Skin epidermis (tissue), 12 donors: ENCODE data around the gene CDK4.
A peak's percentile ranks its signal among the peaks of the same experiment; 100 is the strongest.

Experiments used
- H3K27ac ChIP-seq, 21 experiments: fragments of 200-600 bp; sonication (generic) in 11 of 21; one replicate each; pipeline ENCODE4 v1.5.0; 2020; ENCODE audit warnings: mild to moderate bottlenecking in 3 of 21, inconsistent platforms in 2 of 21, moderate library complexity in 2 of 21
- H3K4me3 ChIP-seq, 7 experiments: fragments of 200-600 bp; sonication (generic) in 2 of 7; one replicate each; pipeline ENCODE4 v1.5.0; 2020; ENCODE audit warnings: inconsistent platforms in 2 of 7, mild to moderate bottlenecking in 2 of 7, moderate library complexity in 1 of 7

Gene CDK4

GRCh38 chr12:57759360-57759980 lies 7.4 kb upstream of the CDK4 start:
- no peak overlapping the region for H3K4me3 ChIP-seq
- H3K27ac ChIP-seq = no peak overlapping the region

- Histone ChIP-seq H3K4me3 (no peak overlapping the region), H3K27ac (no peak overlapping the region)
Observed at GRCh38 chr12:57758552-57759359, 6.6 kb upstream of the CDK4 start.

- Histone ChIP-seq H3K27ac (no peak overlapping the region), H3K4me3 (no peak overlapping the region)
Observed at GRCh38 chr12:57757771-57758170, 5.7 kb upstream of the CDK4 start.

DNA sequence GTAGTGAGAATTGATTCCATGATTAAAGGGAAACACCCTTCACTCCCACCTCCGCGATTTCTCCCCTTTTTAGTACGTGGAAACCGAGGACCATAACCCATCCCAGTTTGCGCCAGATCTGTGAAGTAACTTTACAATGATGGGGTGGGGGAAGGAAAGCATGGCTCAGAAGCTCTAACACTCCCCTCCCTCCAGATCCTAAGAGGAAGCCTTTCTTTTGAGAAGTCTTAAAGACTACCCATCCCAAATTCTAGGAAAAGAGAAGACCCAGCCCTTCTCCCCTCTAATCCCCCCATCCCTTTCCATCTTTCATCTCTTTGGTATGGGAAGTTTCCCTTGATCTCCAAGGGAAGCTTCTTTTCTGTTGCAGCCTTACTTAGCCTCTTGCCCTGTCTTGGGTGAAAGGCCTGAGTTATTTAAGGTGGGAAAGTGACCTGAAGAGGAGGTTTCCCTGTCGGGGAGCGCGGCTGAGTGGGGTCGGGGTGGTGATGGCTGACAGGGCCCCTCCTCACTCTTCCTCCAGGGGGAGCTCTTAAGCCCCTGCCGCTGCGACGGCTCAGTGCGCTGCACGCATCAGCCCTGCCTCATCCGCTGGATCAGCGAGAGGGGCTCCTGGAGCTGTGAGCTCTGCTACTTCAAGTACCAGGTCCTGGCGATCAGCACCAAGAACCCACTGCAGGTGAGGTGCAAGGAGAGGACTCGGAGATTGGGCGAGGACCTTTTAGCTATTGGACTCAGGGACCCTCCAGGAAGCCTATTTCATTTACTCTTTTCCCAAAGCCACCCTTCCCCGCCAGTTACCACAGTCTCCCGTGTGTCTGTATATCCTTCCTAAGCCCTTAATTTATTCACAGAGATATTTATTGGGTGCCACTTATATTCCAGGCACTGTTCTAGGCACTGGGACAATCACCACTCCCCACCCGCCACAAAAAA lies 4.6 kb upstream of the CDK4 start:
- peak overlapping the region in 6 of 7 experiments; percentile 51 to 89 (median 74) for H3K4me3 ChIP-seq
- H3K27ac ChIP-seq = peak overlapping the region in 9 of 21 experiments; percentile 38 to 85 (median 83)

DNA sequence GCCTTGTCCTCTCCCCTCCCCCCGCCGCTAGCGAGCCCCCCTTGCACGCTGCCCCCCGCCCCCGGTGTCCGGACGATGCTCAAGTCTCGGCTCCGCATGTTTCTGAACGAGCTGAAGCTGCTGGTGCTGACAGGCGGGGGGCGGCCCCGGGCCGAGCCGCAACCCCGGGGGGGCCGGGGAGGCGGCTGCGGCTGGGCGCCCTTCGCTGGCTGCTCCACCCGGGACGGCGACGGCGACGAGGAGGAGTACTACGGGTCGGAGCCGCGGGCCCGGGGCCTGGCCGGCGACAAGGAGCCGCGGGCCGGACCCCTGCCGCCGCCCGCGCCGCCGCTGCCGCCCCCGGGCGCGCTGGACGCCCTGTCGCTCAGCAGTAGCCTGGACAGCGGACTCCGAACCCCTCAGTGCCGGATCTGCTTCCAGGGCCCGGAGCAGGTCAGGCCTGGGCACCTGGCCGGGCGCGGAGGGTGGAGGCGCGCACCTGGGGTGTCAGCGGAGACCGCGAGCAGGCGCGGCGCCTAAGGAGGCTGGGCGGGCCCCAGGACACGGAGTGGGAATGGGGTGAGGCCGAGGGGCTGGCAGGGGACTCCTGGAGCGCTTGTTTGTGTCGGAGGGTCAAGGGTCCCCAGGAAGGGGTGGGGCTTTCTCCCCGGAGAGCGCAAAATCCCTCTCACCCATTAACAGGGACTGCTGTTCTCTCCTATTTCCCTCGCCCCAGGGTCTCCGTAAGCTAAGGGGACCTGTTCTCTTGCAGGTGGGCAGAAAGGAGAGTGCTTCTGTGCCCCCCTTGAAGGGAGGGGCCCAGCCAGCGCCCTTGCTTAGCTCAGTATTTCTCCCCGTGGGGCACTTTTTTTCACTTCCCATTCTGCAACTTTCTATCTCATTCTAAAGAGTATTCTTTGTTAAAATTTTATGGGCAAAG lies 3.6 kb upstream of the CDK4 start:
- Histone ChIP-seq H3K4me3 (peak overlapping the region; percentile 51 to 89 (median 66)), H3K27ac (peak overlapping the region in 19 of 21 experiments; percentile 35 to 91 (median 76))

DNA sequence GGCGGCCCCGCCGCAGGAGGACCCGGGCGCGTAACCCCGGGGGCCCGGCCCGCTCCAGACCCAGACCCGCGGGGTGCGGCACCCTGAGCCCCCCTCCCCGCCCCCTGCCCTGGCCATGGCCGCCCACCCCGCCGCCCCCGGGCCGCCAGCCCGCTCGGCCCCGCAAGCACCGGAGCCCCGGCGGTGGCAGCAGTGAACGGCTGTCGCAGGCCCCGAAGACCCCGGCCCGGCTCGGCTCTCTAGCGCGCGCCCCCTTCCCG lies 3.0 kb upstream of the CDK4 start:
- H3K27ac ChIP-seq = peak overlapping the region in 19 of 21 experiments; percentile 35 to 91 (median 76)
- peak overlapping the region; percentile 51 to 89 (median 66) for H3K4me3 ChIP-seq

- Histone ChIP-seq H3K4me3 (peak within 1 kb of the TSS; percentile 51 to 89 (median 66)), H3K27ac (peak within 1 kb of the TSS in 19 of 21 experiments; percentile 35 to 91 (median 76))
Observed at GRCh38 chr12:57754411-57755193, 2.5 kb upstream of the CDK4 start, which contains the start of gene MARCHF9. TSS of gene MARCHF9 (plus strand) at chr12:57755103. CDS start at chr12:57755529, 426 bp downstream.

DNA sequence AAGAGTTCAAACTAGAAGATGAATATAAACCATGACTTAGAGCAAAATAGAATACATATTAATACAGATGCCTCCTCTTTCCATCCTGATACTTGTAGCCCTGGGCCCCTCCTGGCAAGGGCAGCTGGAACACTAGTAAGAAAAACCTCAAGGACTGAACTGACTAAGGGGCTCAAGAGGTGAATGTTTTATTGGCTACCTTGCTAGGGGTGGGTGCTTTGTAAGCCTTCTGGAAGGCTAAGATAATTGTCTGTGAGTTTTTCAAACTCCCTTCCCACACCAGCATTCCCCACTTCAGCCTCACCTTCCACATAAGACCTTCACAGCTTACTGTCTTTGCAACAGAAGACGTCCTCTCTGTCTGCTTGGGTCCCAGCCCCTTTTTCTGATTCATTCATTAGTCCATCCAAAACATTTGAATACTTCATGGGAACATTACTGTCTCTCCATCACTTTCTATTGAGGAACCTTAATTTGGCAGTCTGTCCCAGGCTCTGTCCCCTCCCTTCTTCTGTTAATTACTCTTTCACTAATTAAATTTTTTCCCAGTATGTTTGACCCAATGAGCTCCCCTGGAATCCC lies 1.7 kb upstream of the CDK4 start:
- Histone ChIP-seq H3K4me3 (no peak overlapping the region), H3K27ac (peak overlapping the region in 8 of 21 experiments; percentile 13 to 86 (median 83))

DNA sequence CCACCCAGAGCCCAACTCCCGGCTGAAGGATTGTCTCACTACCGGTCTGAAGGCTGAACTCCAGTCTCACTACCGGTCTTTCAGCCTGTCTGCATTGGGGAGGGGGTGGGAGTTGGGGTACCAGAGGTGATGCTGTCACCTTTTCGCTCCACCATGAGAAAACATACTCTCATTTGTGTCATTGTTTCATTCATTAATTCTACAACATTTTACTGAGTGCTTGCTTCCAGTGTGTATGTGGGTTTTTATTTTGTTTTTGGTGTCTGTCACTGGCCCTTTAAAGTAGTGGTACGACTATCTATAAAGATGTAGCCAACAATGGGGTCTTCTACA lies 524 bp upstream of the CDK4 start:
- peak overlapping the region in 4 of 7 experiments; percentile 17 to 76 (median 74) for H3K4me3 ChIP-seq

GRCh38 chr12:57751432-57751787 lies 700 bp downstream of the CDK4 start:
- Histone ChIP-seq H3K27ac (peak overlapping the region in 19 of 21 experiments; percentile 70 to 92 (median 87)), H3K4me3 (peak overlapping the region; percentile 36 to 83 (median 74))

More for the DNA sequence above, 524 bp upstream of the CDK4 start:
- H3K27ac ChIP-seq = peak overlapping the region in 17 of 21 experiments; percentile 8 to 92 (median 52)

- H3K4me3 ChIP-seq = peak overlapping the region; percentile 36 to 83 (median 74)
- peak overlapping the region in 15 of 21 experiments; percentile 70 to 92 (median 89) for H3K27ac ChIP-seq
Observed at GRCh38 chr12:57750561-57751431, 1.3 kb downstream of the CDK4 start.

GRCh38 chr12:57749061-57749460 lies 3.0 kb downstream of the CDK4 start:
- Histone ChIP-seq H3K4me3 (no peak overlapping the region), H3K27ac (no peak overlapping the region)

GRCh38 chr12:57746025-57746424 lies 6.1 kb downstream of the CDK4 start:
- Histone ChIP-seq H3K27ac (peak overlapping the region in 9 of 21 experiments; percentile 96 to 99 (median 98)), H3K4me3 (peak overlapping the region in 3 of 7 experiments; percentile 60 to 85 (median 73))

GRCh38 chr12:57745485-57745881 lies 6.6 kb downstream of the CDK4 start:
- peak overlapping the region; percentile 60 to 85 (median 64) for H3K4me3 ChIP-seq
- H3K27ac ChIP-seq = peak overlapping the region in 20 of 21 experiments; percentile 91 to 99 (median 98)

DNA sequence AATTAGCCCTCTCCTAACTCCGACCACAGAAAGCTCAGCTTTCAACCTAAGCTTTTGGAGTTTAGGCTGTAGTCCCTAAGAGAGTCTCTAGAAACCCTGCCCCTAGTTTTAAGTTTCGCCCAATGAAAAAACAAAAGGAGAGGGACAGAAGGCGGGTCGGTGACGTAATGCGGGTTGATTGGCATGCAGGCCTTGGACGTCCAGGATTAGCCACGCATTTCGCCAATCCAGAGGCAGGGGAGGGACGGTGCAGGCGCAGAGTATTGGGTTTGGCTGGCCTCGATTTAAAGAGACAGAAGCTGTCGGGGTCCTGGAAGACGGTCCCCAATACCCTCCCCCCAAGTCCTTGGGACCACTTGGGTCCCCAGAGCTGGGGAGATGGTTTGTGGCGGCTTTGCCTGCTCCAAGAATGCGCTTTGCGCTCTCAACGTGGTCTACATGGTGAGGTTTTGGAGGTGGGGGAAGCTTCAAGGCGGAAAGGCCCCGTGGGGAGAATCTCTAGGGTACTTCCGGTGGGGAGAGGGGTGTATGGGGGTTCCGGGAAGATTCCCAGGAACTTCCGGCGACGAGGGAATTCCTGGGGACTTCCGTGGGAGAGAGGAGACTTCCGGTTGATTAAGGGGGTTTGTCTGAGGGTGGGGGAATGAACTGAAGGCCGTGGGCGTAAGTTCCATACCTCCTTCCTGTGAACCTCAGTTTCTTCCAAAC lies 7.2 kb downstream of the CDK4 start, which contains the start of gene TSPAN31:
Gene TSPAN31, plus strand, starts transcription at position 263 of the 708 bp plus-strand sequence. Its CDS starts 116 bp downstream, at position 379.
- Histone ChIP-seq H3K4me3 (peak within 1 kb of the TSS; percentile 60 to 85 (median 64)), H3K27ac (peak within 1 kb of the TSS; percentile 74 to 99 (median 97))

- peak overlapping the region in 20 of 21 experiments; percentile 69 to 99 (median 98) for H3K27ac ChIP-seq
- peak overlapping the region; percentile 60 to 85 (median 64) for H3K4me3 ChIP-seq
Observed at GRCh38 chr12:57744194-57744776, 7.8 kb downstream of the CDK4 start.
